GM18873 (cell line): ENCODE results near the gene SYVN1.
"Not testable (repeated sequence)": the region's sequence is repeated elsewhere in the genome, so short reads cannot be mapped to it uniquely, and the experiment has no call there.

Source experiments
- ATAC-seq: cut with Tn5 transposase; IDR thresholded peaks from one replicate; pipeline ENCODE4 v1.9.1; 2021; ENCODE audit warnings: mild to moderate bottlenecking, moderate library complexity, moderate number of reproducible peaks; ENCODE audit not compliant: unreplicated experiment, low FRiP score

Gene SYVN1

DNA sequence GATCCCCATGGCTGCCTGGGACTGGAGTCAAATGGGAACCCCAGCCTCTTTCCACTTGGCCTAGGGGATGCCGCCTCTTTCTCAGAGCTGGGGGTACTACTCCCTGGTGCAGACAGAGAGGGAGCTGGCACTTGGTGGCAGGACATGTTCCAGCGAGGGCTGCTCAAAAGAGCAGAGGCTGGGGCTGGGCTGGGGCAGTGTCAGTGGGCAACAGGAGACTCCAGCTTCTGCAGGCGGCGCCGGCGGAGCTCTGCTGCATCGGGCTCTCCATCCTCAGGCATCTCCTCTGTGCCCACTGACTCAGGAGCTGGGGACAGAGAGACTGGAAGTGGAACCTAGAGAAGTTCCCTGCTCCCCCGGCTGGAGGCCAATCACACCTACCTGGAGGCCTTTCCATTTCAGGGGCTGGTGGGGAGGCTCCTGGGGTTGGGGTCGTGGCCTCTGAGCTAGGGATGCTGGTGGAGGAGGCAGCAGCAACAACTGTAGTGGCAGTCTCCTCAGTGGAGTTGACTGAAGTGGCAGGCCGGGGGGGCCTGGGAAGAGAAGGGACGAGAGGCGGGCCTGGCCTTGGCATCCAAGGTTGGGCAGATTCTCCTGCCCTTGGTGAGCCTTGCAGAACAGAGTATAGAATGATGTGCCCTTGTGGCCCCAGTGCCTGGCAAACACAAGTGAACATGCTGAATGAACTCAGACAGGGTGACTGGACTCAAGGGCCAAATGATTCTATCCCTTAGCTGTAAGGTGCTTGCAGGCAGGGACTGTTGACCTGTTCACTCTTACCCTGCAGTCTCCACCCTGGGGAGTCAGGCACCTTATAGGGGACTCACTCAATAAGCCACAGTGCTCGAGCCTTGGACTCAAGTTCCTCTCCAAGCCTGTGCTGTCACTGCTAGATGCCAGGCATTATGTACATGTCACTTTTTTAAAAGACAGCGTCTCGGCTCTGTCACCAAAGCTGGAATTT is 5.9 kb downstream of the SYVN1 start:
- no peak for ATAC-seq

DNA sequence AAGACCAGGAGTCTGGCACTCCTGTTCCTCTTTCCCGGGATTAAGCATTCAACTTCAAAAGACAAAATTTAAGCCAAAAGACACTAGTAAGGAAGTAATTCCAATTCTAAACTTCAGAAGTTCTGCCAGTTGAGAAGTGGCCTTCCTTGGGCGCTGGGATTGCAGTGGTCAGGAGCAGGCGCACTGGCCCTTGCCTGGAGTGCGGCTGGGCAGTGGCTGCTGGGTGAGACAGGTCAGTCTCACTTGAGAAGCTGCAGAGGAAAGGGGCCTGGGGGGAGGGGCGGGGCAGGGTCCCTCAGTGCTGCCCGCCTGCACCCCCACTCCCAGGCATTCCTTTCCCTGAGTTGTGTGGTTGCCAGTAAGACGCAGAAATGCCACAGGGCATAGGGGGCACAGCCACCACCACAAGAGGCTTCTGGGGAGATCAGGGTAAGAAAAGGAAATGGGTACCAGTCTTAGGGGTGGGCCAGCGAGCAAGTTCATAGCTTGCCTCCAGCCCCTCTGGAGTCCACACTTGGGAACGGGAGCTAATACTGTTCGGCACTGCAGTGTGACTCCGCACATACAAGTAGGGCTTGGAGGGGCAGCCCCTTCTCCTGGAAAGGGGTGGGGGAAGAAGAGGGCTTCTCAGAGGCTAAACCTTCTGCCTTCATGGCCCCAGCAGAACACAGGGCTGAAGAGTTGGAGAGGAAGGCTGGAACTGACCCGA is 6.7 kb downstream of the SYVN1 start:
- ATAC-seq, result no peak

DNA sequence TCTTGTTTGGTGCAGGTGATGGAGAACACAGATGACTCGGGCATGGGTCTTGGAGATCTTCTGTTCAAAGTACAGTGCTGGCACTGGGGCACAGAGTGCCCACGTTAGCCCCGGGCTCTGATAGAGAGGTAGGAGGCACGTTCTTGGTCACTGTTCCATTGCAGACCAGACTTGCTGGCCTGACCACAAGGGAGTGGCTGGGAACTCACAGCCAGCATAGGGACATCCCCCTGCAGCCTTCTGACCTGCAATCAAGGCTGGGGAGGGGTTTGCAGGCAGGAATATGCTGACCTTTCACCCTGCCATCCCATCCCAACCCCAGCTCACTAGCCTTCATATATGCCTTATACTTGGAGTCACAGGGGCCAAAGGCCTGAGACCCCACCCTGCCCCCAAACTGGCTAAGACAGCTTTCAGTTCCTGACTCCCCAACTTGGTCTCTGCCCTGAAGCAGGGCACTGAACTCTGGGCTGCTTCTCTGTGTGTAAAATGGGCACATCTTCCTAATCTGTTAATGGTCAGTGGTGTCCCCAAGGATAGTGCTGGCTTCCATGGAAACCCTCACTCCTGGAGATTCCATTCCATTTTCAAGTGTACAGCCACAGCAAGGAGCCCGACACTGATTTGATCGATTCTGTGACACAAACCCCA is 7.6 kb downstream of the SYVN1 start:
- no peak for ATAC-seq

DNA sequence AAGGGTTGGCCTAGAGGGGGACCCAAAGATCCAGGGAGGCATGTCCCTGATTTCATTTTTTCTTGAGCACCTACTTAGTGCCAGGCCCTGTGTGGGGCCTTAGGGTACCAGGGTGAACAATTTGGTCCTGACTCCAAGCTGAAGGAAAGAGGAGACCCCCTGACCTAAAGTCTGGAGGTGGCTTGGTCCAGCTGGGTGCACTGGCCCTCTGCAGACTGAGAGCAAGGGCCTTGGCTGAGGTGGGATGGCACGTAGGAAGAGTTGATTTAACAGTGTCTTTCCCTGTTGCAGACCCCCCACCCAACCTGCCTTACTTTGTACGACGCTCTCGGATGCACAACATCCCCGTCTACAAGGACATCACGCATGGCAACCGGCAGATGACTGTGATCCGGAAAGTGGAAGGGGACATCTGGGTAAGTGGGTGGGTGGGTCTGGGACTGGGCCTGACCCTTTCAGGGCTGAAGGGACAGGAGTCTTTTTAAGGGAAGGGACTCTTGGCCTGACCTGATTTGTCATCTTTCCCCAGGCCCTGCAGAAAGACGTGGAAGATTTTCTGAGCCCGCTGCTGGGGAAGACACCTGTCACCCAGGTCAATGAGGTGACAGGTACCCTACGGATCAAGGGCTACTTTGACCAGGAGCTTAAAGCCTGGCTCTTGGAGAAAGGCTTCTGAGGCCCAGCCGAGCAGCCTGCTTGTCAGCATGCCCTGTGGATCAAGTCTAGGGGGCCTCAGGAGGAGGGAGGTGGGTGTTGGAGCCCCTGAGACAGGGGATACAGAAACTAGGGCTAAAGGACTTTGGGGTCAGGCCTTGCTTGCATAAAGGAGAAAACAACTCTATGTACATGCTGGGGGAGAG is 8.9 kb downstream of the SYVN1 start:
- ATAC-seq, result no peak

DNA sequence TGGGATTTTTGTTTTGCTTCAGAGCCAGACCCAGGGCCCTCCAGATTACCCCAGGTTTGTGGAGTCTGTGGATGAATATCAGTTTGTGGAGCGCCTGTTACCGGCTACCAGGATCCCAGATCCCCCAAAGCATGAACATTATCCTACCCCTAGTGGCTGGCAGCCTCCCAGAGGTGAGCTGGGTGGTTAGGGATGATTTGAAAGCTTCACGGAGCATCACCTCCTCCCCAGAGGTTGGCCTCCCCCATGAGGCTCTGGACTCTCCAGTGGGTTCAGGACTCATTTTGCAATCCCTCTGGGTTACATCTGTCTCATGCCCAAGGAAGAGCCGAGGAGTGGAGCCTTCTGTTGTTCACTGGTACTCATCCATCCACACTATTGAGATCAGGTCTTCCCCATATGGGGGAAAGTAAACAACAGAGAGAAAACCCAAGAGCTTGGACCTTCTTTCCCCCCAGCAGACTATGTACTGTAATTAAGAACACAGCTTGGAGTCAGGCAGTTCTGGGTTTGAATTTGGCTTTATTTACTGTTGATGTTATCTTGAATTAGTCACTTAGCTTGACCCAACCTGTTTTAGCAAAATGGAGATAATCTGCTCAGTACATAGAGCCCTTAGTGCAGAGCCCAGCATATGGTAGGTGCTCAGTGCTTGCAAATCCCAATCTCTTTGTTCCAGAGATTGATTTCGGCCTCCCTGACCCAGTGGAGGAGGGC is 9.7 kb downstream of the SYVN1 start:
- ATAC-seq, result no peak

DNA sequence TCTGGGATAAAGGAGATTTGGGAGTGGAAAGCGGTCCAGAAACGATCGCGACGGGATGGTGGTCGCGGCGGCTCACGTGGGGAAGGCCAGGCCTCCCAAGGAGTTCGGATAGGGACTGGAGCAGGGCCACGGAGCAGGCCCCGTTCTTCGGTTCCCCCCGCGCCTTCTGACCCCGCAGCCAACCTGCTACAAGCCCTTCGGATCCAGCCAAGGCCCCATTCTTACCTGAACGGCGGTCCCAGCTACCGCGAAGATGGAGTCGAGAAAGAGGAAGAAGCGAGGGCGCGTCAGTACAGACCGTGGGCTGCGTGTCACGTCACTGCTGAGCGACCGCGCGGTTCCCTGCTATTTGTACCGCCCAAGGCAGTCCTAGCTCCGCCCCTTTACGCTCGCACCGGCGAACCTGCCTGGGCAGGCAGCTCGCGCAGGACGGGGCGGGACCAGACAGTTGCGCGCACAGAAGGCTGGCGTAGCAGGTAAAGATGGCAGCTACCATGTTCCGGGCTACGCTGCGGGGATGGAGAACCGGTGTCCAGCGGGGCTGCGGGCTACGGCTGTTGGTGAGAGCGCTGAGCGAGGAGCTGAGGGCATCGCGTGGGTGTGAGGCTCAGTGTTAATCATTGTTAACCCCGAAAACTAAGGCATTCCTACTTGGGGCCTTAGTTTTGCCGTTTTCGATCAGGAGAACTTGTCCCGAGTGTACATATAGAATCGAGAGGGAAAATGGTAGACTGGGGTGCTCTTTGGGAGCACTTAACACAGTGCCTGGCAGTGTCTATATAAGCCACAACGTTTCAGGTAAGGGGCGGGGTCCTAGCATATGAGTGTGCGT is 12.2 kb downstream of the SYVN1 start, which contains the start of the genes FAU and MRPL49:
TSS of gene FAU (minus strand) at position 270 of the 832 bp plus-strand sequence. CDS start 321 bp downstream, outside the sequence.
TSS of gene MRPL49 (plus strand) at position 457 of the 832 bp plus-strand sequence. CDS start at position 483, 26 bp downstream.
- peak; percentile 56 for ATAC-seq

DNA sequence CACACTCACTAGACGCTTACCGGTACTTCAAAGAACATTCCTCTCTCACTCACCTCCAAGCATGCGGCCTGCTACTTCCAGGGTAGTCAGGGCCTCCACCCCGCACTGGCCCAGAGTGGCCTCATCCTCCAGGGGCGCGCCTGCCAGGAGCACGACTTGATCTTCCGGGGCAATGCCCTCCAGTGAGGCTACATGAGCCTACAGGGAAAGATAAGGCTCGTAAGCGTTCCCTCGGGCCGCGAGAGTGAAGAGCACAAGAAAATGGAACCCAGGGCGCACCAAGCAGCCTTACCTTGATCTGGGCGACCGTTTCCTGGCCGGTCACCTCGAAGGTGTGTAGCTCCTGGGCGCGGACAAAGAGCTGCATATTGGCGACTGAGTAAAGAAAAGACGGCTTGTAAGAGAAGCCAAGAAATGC is 12.9 kb downstream of the SYVN1 start:
- no peak for ATAC-seq

DNA sequence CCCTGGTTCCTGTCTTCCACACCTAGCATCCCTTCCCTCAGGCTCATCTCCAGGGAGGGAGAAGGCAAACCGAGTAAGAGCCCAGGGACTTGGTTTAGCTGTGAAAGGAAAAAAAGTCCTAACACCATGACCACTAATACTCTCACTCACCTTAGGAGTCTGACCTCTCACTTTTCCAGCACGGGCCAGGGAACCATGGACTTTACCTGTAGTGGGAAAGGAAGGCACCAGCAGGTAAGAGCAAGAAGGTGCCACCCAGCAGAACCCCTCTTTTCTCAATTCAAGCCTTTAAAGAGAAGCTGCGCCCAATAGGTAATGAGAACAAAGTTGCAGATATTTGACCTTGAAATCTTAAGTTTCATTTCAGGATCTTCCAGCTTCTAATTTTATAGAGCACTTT is 13.5 kb downstream of the SYVN1 start:
- no peak for ATAC-seq

DNA sequence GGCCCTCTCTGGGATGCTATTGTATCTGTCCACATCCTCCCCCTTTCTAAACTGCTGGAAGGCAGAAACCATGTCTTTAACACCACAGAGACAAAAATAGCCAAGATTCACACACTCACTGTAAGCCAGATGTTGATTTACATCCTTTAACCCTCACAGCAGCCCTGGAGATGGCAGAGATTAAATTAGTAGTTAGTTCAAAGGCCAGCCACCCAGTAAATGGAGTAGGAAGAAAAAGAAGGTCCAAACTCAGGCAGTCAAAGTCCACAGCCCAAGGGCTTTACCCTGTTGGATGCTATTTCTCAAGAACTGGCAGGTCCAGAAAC is 14.7 kb downstream of the SYVN1 start:
- no peak for ATAC-seq

DNA sequence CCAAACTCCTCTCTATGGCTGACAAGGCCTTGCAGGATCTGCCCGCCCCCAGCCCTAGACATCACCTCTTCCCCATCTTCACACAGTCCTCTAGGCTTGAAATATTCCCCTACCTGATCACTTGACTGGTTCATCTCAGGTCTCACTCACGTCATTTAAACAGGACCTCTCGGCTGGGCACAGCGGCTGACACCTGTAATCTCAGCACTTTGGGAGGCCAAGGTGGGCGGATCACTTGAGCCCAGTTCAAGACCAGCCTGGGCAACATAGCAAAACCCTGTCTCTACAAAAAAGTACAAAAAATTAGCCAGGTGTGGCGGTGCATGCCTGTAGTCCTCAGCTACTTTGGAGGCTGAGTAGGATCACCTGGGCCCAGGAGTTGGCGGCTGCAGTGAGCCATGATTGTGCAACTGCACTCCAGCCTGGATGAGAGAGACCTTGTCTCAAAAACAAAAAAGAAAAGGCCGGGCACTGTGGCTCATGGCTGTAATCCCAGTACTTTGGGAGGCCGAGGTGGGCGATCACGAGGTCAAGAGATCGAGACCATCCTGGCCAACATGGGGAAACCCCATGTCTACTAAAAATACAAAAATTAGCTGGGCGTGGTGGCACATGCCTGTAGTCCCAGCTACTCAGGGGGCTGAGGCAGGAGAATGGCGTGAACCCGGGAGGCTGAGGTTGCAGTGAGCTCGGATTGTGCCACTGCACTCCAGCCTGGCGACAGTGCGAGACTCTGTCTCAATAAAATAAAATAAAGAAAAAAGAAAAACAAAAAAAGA is 15.2 kb downstream of the SYVN1 start:
- ATAC-seq, result not testable (repeated sequence)

DNA sequence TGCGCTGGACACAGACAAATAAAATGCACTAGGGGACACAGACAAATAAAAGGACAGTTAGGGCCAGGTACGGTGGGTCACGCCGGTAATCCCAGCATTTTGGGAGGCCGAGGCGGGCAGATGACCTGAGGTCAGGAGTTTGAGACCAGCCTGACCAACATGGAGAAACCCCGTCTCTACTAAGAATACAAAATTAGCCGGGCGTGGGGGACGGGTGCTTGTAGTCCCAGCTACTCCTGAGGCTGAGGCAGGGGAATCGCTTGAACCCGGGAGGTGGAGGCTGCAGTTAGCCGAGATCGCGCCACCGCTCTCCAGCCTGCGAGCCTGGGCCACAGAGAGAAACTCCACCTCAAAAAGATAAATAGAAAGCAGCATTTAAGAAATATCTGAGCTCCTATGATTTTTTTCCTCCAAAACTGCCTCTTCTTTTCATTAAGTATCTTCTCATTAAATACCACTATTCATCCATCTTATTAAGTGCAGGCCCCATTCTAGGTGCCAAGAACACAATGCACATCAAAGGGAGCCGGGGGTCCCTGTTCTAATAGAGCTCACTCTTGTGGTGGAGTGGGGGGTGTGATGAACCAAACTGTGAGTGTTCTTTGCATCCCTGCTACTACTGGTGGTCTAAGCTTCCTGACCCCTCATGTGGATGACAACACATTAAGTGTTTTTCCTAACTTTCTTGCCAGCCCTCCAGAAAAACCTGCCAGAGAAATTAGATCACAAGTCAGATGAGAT is 16.1 kb downstream of the SYVN1 start:
- ATAC-seq, result no peak

DNA sequence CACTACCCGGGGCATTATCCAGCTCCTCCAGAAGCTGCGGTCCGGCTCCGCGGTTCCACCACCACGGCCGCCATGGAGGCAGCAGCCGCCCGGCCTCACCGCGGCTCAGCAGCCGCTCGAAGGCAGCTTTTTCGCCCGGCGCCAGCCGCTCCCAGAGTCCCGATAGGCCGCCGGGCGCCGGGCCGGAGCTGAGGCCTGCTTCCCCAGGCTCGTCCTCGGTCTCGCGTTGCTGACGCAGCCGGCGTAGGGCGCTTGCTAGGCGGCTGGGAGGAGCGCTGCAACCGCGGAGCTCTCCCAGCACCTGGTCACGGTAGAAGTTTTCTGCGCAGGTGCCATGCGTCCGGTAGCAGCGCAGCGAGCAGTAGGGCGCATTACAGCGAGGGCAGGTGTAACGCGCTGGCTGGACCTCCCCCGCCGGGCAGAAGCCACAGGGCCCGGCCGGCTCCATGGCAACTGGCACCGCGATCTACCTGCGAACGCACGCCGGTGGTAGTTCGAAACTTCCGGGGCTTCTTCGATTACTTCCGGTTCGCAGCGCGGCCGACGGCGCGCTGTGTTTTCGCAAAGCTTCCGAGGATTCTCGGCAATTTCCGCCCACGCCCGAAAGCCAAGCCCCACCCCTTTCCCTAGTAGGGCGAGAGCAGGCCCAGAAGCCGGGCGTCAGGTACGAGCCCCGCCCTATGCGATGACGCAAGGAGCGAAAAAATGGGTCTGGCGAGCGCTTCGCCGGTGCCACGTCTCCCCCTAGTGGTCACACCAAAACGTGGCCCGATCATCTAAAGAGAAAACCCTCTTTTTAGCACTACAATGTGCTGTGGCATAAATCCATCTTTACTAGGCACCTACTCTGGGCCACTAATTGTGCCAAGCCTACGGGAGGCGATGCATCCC is 16.9 kb downstream of the SYVN1 start, which contains the start of gene ZNHIT2:
TSS of gene ZNHIT2 (minus strand) at position 496 of the 891 bp plus-strand sequence. CDS start at position 448, 48 bp downstream.
- ATAC-seq, result peak; percentile 46

DNA sequence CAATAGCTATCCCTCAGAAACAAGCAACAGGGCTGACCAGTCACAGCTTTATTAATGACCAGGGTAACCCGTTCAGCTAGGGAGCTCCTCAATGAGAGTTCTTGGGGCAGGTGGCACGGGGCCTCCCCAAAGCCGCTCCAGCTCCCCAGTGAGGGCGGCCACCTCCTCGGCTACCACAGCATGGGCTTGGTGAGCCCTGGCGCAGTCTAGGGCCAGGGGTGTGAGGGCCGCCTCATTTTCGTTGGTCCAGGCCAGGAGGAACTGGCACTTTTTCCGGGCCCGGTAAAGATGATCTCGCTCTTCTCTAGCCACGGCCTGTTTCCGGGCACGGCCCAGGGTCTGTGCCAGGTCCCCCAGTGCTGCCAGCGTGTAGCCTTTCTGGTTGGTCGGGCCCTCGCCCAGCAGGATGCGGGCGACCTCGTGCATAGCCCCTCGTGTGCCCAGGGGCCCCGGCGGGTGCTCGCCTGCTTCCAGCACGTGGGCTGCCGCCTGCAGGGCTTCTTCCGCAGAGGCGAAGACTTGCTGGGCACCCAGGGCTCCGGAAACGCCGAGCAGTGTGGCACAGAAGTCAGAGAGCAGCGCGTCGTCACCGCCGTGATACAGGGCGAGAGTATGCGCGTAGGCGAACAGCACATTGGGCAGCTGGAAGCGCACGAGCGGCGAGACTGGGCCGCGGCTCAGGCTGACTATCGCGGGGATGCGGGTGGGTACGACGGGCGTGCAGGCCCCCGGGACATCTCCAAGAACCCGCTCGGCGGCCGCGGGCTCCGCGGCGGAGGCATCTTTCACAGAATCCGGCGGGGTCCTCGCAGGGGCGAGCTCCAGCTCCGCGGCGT is 17.7 kb downstream of the SYVN1 start:
- ATAC-seq, result no peak

DNA sequence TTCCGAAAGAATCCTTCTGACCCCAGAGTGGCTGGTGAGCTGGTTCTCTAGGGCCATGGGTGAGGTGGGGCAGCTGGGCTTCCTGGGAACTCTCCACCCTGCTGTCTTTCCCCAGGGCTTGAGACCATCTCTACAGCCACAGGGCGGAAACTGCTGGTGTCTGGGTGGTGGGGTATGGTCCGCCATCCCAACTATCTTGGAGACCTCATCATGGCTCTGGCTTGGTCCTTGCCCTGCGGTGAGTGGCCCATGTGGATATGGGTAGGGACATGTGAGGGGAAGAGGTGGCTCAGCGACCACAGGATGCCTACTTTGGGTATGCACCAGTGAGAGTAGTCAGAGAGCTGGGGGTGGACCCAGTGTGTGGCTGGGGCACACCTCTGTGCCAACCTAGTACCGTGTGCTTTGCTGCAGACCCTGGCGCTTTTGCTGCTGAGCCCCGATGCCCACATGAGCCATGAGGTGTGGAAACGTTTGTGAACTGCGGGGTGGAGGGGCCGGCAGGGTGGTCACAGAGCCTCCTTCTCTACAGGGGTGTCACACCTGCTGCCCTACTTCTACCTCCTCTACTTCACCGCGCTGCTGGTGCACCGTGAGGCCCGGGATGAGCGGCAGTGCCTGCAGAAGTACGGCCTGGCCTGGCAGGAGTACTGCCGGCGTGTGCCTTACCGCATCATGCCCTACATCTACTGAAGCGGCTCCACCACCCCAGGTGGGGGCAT is 18.8 kb downstream of the SYVN1 start:
- ATAC-seq, result no peak
